Endothelial cell of umbilical vein (primary cell): ENCODE results near the gene CYB5A. TPM values are rescaled to one million over a fixed set of nuclear protein-coding genes. Genes with fewer than 3 reads are reported as not detected.

ENCODE experiments used
- BruUV-seq: library from RNA; stranded (reverse); fragments of 400-500 nt; replicated peaks from 2 replicates; lab custom pipeline; 2021; lab: Mats Ljungman, UMichigan
- CTCF ChIA-PET: fragments of 300-600, 350-600 bp; sonication (Branson Sonifier 250); formaldehyde crosslinking; loops from one replicate; lab custom pipeline; 2021; ENCODE audit warnings: antibody characterized with exemption, inconsistent platforms; lab: Charles Lee
- POLR2A ChIA-PET: fragments of 300-600, 350-600 bp; sonication (Branson Sonifier 250); formaldehyde crosslinking; loops from one replicate; lab custom pipeline; 2021; ENCODE audit warnings: antibody characterized with exemption, inconsistent platforms; lab: Charles Lee
- DNase-seq: peaks from one replicate; pipeline ENCODE4 v3.0.0-alpha.2; 2011; ENCODE audit warnings: low read depth, low spot score
- FAIRE-seq: peaks from 2 replicates; lab custom pipeline; 2011; peaks lifted over from hg19 to GRCh38; lab: Jason Lieb, UNC
- H2AFZ ChIP-seq: 2 replicates; pipeline ENCODE4 v1.6.0; 2012; ENCODE audit warnings: low read depth, low read length, control low read depth, inconsistent platforms
- H3K27ac ChIP-seq: 2 replicates; pipeline ENCODE4 v1.5.1; 2011; ENCODE audit warnings: low read depth, mild to moderate bottlenecking, control low read depth, low read length, moderate library complexity; ENCODE audit not compliant: insufficient read depth
- H3K27me3 ChIP-seq, 2 experiments: 2 replicates each; pipeline versions ENCODE4 v1.6.0 to v1.6.1; 2011; ENCODE audit warnings: low read length in 2 of 2, mixed read lengths in 1 of 2; ENCODE audit not compliant: control insufficient read depth in 2 of 2, insufficient read depth in 2 of 2
- H3K36me3 ChIP-seq, 2 experiments: 2 replicates in 1 of 2; 3 replicates in 1 of 2; pipeline ENCODE4 v1.5.1; 2011; ENCODE audit warnings: low read length in 2 of 2, mild to moderate bottlenecking in 1 of 2, moderate library complexity in 1 of 2; ENCODE audit not compliant: control insufficient read depth in 2 of 2, insufficient read depth in 2 of 2; ENCODE audit errors: extremely low read depth in 1 of 2
- H3K4me1 ChIP-seq: 3 replicates; pipeline ENCODE4 v1.5.1; 2011; ENCODE audit warnings: mild to moderate bottlenecking, low read length; ENCODE audit not compliant: control insufficient read depth, insufficient read depth; ENCODE audit errors: extremely low read depth
- H3K4me2 ChIP-seq: 2 replicates; pipeline ENCODE4 v1.6.1; 2011; ENCODE audit warnings: low read length, control low read depth, mixed read lengths; ENCODE audit not compliant: insufficient read depth
- H3K4me3 ChIP-seq, 3 experiments: fragments of 200-600 bp in 1 of 3; sonication (generic), shearing (Covaris generic) in 1 of 3; replicated peaks in 1 of 3; 2 replicates each; pipeline ENCODE4 v1.5.1; 2011 to 2016; ENCODE audit warnings: control low read depth in 3 of 3, low read length in 3 of 3, mild to moderate bottlenecking in 2 of 3, inconsistent platforms in 1 of 3, low read depth in 1 of 3, moderate library complexity in 1 of 3; ENCODE audit not compliant: insufficient read depth in 1 of 3
- H3K79me2 ChIP-seq: 2 replicates; pipeline ENCODE4 v1.6.0; 2012; ENCODE audit warnings: low read length, inconsistent platforms; ENCODE audit not compliant: control insufficient read depth, insufficient read depth
- H3K9ac ChIP-seq: replicated peaks from 2 replicates; pipeline ENCODE3; 2011; ENCODE audit warnings: low read length, control low read depth; ENCODE audit not compliant: insufficient read depth; ENCODE audit errors: extremely low read depth
- H3K9me1 ChIP-seq: replicated peaks from 3 replicates; pipeline ENCODE4 v1.6.0; 2011; ENCODE audit warnings: mild to moderate bottlenecking, low read length; ENCODE audit not compliant: control insufficient read depth, insufficient read depth; ENCODE audit errors: extremely low read depth
- H3K9me3 ChIP-seq: replicated peaks from 2 replicates; pipeline ENCODE4 v1.5.1; 2012; ENCODE audit warnings: low read length, inconsistent platforms; ENCODE audit not compliant: control insufficient read depth, insufficient read depth
- H4K20me1 ChIP-seq: replicated peaks from 2 replicates; pipeline ENCODE3; 2011; ENCODE audit warnings: mild to moderate bottlenecking, low read length; ENCODE audit not compliant: control insufficient read depth, insufficient read depth; ENCODE audit errors: extremely low read depth
- EZH2 ChIP-seq: IDR thresholded peaks from 2 replicates; pipeline ENCODE4 v1.6.1; 2012; ENCODE audit warnings: borderline replicate concordance, low read depth, mild to moderate bottlenecking, moderate library complexity, low read length, inconsistent platforms; ENCODE audit not compliant: severe bottlenecking
- FOS ChIP-seq: IDR thresholded peaks from 2 replicates; pipeline ENCODE4 v1.6.1; 2011; ENCODE audit warnings: mild to moderate bottlenecking, low read length, moderate library complexity, borderline replicate concordance; ENCODE audit not compliant: insufficient read depth
- GATA2 ChIP-seq: IDR thresholded peaks from 2 replicates; pipeline ENCODE4 v1.7.0; 2011; ENCODE audit warnings: low read depth, mild to moderate bottlenecking, moderate library complexity, mixed read lengths, low read length; ENCODE audit not compliant: insufficient read length, insufficient read depth
- JUN ChIP-seq: IDR thresholded peaks from 2 replicates; pipeline ENCODE4 v1.6.1; 2011; ENCODE audit warnings: borderline replicate concordance, low read depth; ENCODE audit not compliant: insufficient read length, insufficient read depth
- MAX ChIP-seq: IDR thresholded peaks from 2 replicates; pipeline ENCODE4 v1.6.1; 2011; ENCODE audit not compliant: insufficient read depth, insufficient read length
- POLR2A ChIP-seq: IDR thresholded peaks from 2 replicates; pipeline ENCODE4 v1.6.1; 2012; ENCODE audit warnings: low read depth, mild to moderate bottlenecking, control low read depth, low read length
- POLR2AphosphoS5 ChIP-seq: IDR thresholded peaks from 2 replicates; pipeline ENCODE4 v1.6.1; 2012; ENCODE audit warnings: low read depth, mild to moderate bottlenecking, control low read depth, low read length, moderate library complexity; ENCODE audit not compliant: insufficient read depth
- dilution Hi-C: fragments of 300-500 bp; cut with MboI; formaldehyde crosslinking; loops from one replicate; pipeline ENCODE4 v1.15.0; 2019; ENCODE audit warnings: low sequenced_read_pairs; ENCODE audit not compliant: extremely low pct_ligation_motif_present
- intact Hi-C: fragments of 100-400 bp; cut with micrococcal nuclease; formaldehyde crosslinking; loops from one replicate; pipeline ENCODE4 v1.10.0; 2022
- polyA plus RNA-seq, 4 experiments: library from polyadenylated mRNA; depleted of rRNA in 3 of 4; stranded (reverse) in 3 of 4; unstranded in 1 of 4; fragments of >200 nt; gene quantifications; 2 replicates each; pipeline versions ENCODE4 v1.2.1 to v1.2.3, GENCODE V29; 2011 to 2012; ENCODE audit warnings: missing spikeins in 1 of 4
- total RNA-seq: library from RNA; stranded (reverse); gene quantifications from 2 replicates; pipeline ENCODE4 v1.2.3, GENCODE V29; 2021
- TF ChIP-seq, protein P1 (sequence below), 2 donors: IDR thresholded peaks; 1 replicate in 1 of 2; 2 replicates in 1 of 2; pipeline ENCODE4 v1.5.1; 2011; ENCODE audit warnings: low read length in 2 of 2, mild to moderate bottlenecking in 2 of 2, moderate library complexity in 2 of 2, control low read depth in 1 of 2, inconsistent platforms in 1 of 2, low read depth in 1 of 2; ENCODE audit not compliant: insufficient read depth in 1 of 2; ENCODE audit errors: extremely low read depth in 1 of 2

Gene CYB5A
- total and polyA plus RNA-seq, 2 donors (not counting 3 experiments of a cell fraction or from before 2014, with no cell fraction given): 24.9 to 74.0 TPM

GRCh38 chr18:74229005-74229404 lies 62.8 kb downstream of the CYB5A start:
- H3K36me3 ChIP-seq: no peaks in the 10 kb centered on the region
- ChIA-PET POLR2A (no interaction called here), CTCF (interaction anchor here (0.7 kb wide), 1 partner anchor 73 kb away, joined by 3 read pairs; no protein-coding TSS in a partner anchor)
- H3K27me3 ChIP-seq: no peaks in the 10 kb centered on the region
- H3K4me1 ChIP-seq: no peaks in the 10 kb centered on the region
- no peaks in the 10 kb centered on the region for H4K20me1 ChIP-seq
- H3K9me1 ChIP-seq: no peaks in the 10 kb centered on the region
- DNase-seq (no peak), FAIRE-seq (no peak)
- TF ChIP-seq, protein P1, sequence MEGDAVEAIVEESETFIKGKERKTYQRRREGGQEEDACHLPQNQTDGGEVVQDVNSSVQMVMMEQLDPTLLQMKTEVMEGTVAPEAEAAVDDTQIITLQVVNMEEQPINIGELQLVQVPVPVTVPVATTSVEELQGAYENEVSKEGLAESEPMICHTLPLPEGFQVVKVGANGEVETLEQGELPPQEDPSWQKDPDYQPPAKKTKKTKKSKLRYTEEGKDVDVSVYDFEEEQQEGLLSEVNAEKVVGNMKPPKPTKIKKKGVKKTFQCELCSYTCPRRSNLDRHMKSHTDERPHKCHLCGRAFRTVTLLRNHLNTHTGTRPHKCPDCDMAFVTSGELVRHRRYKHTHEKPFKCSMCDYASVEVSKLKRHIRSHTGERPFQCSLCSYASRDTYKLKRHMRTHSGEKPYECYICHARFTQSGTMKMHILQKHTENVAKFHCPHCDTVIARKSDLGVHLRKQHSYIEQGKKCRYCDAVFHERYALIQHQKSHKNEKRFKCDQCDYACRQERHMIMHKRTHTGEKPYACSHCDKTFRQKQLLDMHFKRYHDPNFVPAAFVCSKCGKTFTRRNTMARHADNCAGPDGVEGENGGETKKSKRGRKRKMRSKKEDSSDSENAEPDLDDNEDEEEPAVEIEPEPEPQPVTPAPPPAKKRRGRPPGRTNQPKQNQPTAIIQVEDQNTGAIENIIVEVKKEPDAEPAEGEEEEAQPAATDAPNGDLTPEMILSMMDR (IDR thresholded peaks at IDR 0.05; ENCODE audit: extremely low read depth in 1 of 2, insufficient read depth in 1 of 2, low read depth in 1 of 2, low read length in 2 of 2): no peak
- TF ChIP-seq EZH2 (no peak), FOS (no peak), JUN (no peak), GATA2 (no peak), POLR2A (no peak), MAX (no peak), POLR2AphosphoS5 (no peak)
- H3K79me2 ChIP-seq: no peaks in the 10 kb centered on the region
- no peaks in the 10 kb centered on the region for H3K9me3 ChIP-seq
- no peak overlapping the region for H3K9ac ChIP-seq
- no TSS peak for BruUV-seq
- dilution Hi-C loops: no loop called here
- no peak overlapping the region for H3K4me2 ChIP-seq
- intact Hi-C loops: no loop called here
- H3K27ac ChIP-seq: no peak overlapping the region
- no peak overlapping the region for H2AFZ ChIP-seq
- no peak overlapping the region for H3K4me3 ChIP-seq
